Measurements from ENCODE around the gene SPAAR. TPM values are rescaled to one million over a fixed set of nuclear protein-coding genes. Genes with fewer than 3 reads are reported as not detected.
"Not testable (repeated sequence)": the region's sequence is repeated elsewhere in the genome, so short reads cannot be mapped to it uniquely, and the experiment has no call there.

Gene SPAAR
- total RNA-seq, 1 experiment from 2014 or later, result 0.37 TPM

GRCh38 chr9:35933550-35934067 lies 24.3 kb downstream of the SPAAR start:
- CTCF ChIA-PET, result interaction anchor here (1.8 kb wide), 1 partner anchor 51 kb away, joined by 16 read pairs; no protein-coding TSS in a partner anchor
- no TSS peak for BruUV-seq (replicated peaks)
- intact Hi-C loops (cut with micrococcal nuclease; ENCODE audit: unreplicated experiment), result no loop called here
- DNase-seq (ENCODE audit: low spot score), result no peak
- Histone ChIP-seq H3K4me1 (ENCODE audit: insufficient read depth, low read length, poor library complexity, severe bottlenecking) (no peaks in the 10 kb centered on the region), H3K9me3 (ENCODE audit: low read depth, low read length, poor library complexity, severe bottlenecking) (no peaks in the 10 kb centered on the region), H3K4me3 (ENCODE audit: low read depth, low read length, poor library complexity, severe bottlenecking) (no peak overlapping the region), H3K36me3 (ENCODE audit: insufficient read depth, low read length, poor library complexity, severe bottlenecking) (no peaks in the 10 kb centered on the region), H3K27me3 (replicated peaks; ENCODE audit: insufficient read depth, low read depth, low read length, poor library complexity) (no peaks in the 10 kb centered on the region), H3K27ac (ENCODE audit: low read depth, low read length, poor library complexity, severe bottlenecking) (no peak overlapping the region)
- POLR2A ChIA-PET (ENCODE audit: low non-redundant PET), result no interaction called here
- TF ChIP-seq EZH2 (IDR thresholded peaks at IDR 0.05; ENCODE audit: borderline replicate concordance, low read depth, low read length, poor library complexity, severe bottlenecking) (no peak), CTCF (conservative IDR thresholded peaks at IDR 0.05; ENCODE audit: low read depth, low read length) (no peak)

GRCh38 chr9:35934069-35934468 lies 24.8 kb downstream of the SPAAR start:
- POLR2A ChIA-PET (ENCODE audit: low non-redundant PET); H3K27me3 ChIP-seq (replicated peaks; ENCODE audit: insufficient read depth, low read depth, low read length, poor library complexity); H3K9me3 ChIP-seq (ENCODE audit: low read depth, low read length, poor library complexity, severe bottlenecking); BruUV-seq (replicated peaks); CTCF ChIA-PET; H3K4me3 ChIP-seq (ENCODE audit: low read depth, low read length, poor library complexity, severe bottlenecking); H3K4me1 ChIP-seq (ENCODE audit: insufficient read depth, low read length, poor library complexity, severe bottlenecking); DNase-seq (ENCODE audit: low spot score); H3K27ac ChIP-seq (ENCODE audit: low read depth, low read length, poor library complexity, severe bottlenecking); H3K36me3 ChIP-seq (ENCODE audit: insufficient read depth, low read length, poor library complexity, severe bottlenecking); intact Hi-C loops (cut with micrococcal nuclease; ENCODE audit: unreplicated experiment): not testable (repeated sequence)

- no peak overlapping the region for H3K27ac ChIP-seq (ENCODE audit: low read depth, low read length, poor library complexity, severe bottlenecking)
Observed at GRCh38 chr9:35935261-35935660, 26.0 kb downstream of the SPAAR start.

More at GRCh38 chr9:35935261-35935660, 26.0 kb downstream of the SPAAR start:
- Histone ChIP-seq H3K4me3 (ENCODE audit: low read depth, low read length, poor library complexity, severe bottlenecking) (no peak overlapping the region), H3K27me3 (replicated peaks; ENCODE audit: insufficient read depth, low read depth, low read length, poor library complexity) (no peaks in the 10 kb centered on the region), H3K36me3 (ENCODE audit: insufficient read depth, low read length, poor library complexity, severe bottlenecking) (no peaks in the 10 kb centered on the region), H3K9me3 (ENCODE audit: low read depth, low read length, poor library complexity, severe bottlenecking) (no peaks in the 10 kb centered on the region), H3K4me1 (ENCODE audit: insufficient read depth, low read length, poor library complexity, severe bottlenecking) (no peaks in the 10 kb centered on the region)
- no TSS peak for BruUV-seq (replicated peaks)
- intact Hi-C loops (cut with micrococcal nuclease; ENCODE audit: unreplicated experiment), result no loop called here
- CTCF ChIA-PET, result no interaction called here
- POLR2A ChIA-PET (ENCODE audit: low non-redundant PET), result no interaction called here
- TF ChIP-seq CTCF (conservative IDR thresholded peaks at IDR 0.05; ENCODE audit: low read depth, low read length), result no peak
- no peak for TF ChIP-seq EZH2 (IDR thresholded peaks at IDR 0.05; ENCODE audit: borderline replicate concordance, low read depth, low read length, poor library complexity, severe bottlenecking)
- no peak for DNase-seq (ENCODE audit: low spot score)

All from A673 (cell line).